Measurements from ENCODE around the gene HOXA10.

GRCh38 chr7:27149842-27150567, 24.1 kb downstream of the HOXA10 start:
- TF ChIP-seq CTCF (IDR thresholded peaks at IDR 0.05 in 2 of 3, conservative IDR thresholded peaks at IDR 0.05 in 1 of 3; ENCODE audit: borderline replicate concordance in 1 of 3, insufficient read depth in 1 of 3, low read depth in 2 of 3, low read length in 2 of 3) (no peak), POLR2A (IDR thresholded peaks at IDR 0.05; ENCODE audit: borderline replicate concordance, extremely low read depth, insufficient read depth, insufficient read length) (no peak), SRF (IDR thresholded peaks at IDR 0.05; ENCODE audit: low read depth) (no peak), FOSL1 (IDR thresholded peaks at IDR 0.05; ENCODE audit: low read depth) (no peak), RAD21 (IDR thresholded peaks at IDR 0.05; ENCODE audit: low read depth) (no peak)
